ENCODE measurements around the gene FOXP2. TPM values are rescaled to one million over a fixed set of nuclear protein-coding genes. Genes with fewer than 3 reads are reported as not detected.

FOXP2 gene
- total RNA-seq, 1 donor from 2014 or later, result 2.1 TPM

- Histone ChIP-seq H3K9me3 (replicated peaks) (no peaks in the 10 kb centered on the region), H3K27me3 (ENCODE audit: low read depth) (peaks cover 5% of the 10 kb centered on the region), H3K4me3 (peak overlapping the region; percentile 51), H3K4me1 (no peaks in the 10 kb centered on the region), H3K36me3 (no peaks in the 10 kb centered on the region), H3K27ac (replicated peaks) (peak overlapping the region; percentile 58)
- no peak for TF ChIP-seq CTCF (IDR thresholded peaks at IDR 0.05; ENCODE audit: borderline replicate concordance)
- DNase-seq, result no peak
- intact Hi-C loops (cut with micrococcal nuclease), result no loop called here
These were observed 1.7 kb downstream of the FOXP2 start for GRCh38 chr7:114416129-114416990.

- Histone ChIP-seq H3K9me3 (replicated peaks) (no peaks in the 10 kb centered on the region), H3K36me3 (no peaks in the 10 kb centered on the region), H3K4me1 (no peaks in the 10 kb centered on the region), H3K27ac (replicated peaks) (no peak overlapping the region), H3K4me3 (peak overlapping the region; percentile 51), H3K27me3 (ENCODE audit: low read depth) (peaks cover 5% of the 10 kb centered on the region)
- TF ChIP-seq CTCF (IDR thresholded peaks at IDR 0.05; ENCODE audit: borderline replicate concordance), result no peak
- no peak for DNase-seq
- intact Hi-C loops (cut with micrococcal nuclease), result no loop called here
These were observed 2.7 kb downstream of the FOXP2 start for GRCh38 chr7:114417290-114417689.

- H3K4me1 ChIP-seq, result no peaks in the 10 kb centered on the region
- no peak for TF ChIP-seq CTCF (IDR thresholded peaks at IDR 0.05; ENCODE audit: borderline replicate concordance)
- intact Hi-C loops (cut with micrococcal nuclease), result no loop called here
- H3K36me3 ChIP-seq, result no peaks in the 10 kb centered on the region
- H3K4me3 ChIP-seq, result peak overlapping the region; percentile 51
- peak overlapping the region; percentile 37 for H3K27ac ChIP-seq (replicated peaks)
- DNase-seq, result no peak
- no peaks in the 10 kb centered on the region for H3K9me3 ChIP-seq (replicated peaks)
- peaks cover 5% of the 10 kb centered on the region for H3K27me3 ChIP-seq (ENCODE audit: low read depth)
These were observed 3.5 kb downstream of the FOXP2 start for GRCh38 chr7:114418117-114418516.

- Histone ChIP-seq H3K36me3 (no peaks in the 10 kb centered on the region), H3K27ac (replicated peaks) (no peak overlapping the region), H3K27me3 (ENCODE audit: low read depth) (peaks cover 5% of the 10 kb centered on the region), H3K4me1 (no peaks in the 10 kb centered on the region), H3K4me3 (no peak overlapping the region), H3K9me3 (replicated peaks) (no peaks in the 10 kb centered on the region)
- TF ChIP-seq CTCF (IDR thresholded peaks at IDR 0.05; ENCODE audit: borderline replicate concordance), result no peak
- intact Hi-C loops (cut with micrococcal nuclease), result no loop called here
- no peak for DNase-seq
These were observed 5.0 kb downstream of the FOXP2 start for GRCh38 chr7:114419441-114420272.

- intact Hi-C loops (cut with micrococcal nuclease), result no loop called here
- Histone ChIP-seq H3K27ac (replicated peaks) (no peak overlapping the region), H3K27me3 (ENCODE audit: low read depth) (no peaks in the 10 kb centered on the region), H3K4me1 (no peaks in the 10 kb centered on the region), H3K4me3 (no peak overlapping the region), H3K36me3 (no peaks in the 10 kb centered on the region), H3K9me3 (replicated peaks) (no peaks in the 10 kb centered on the region)
- TF ChIP-seq CTCF (IDR thresholded peaks at IDR 0.05; ENCODE audit: borderline replicate concordance), result no peak
- no peak for DNase-seq
These were observed 8.2 kb downstream of the FOXP2 start for GRCh38 chr7:114422507-114423501.
